ENCODE data around the gene KDM2A.

GRCh38 chr11:67268962-67269268, 149.9 kb downstream of the KDM2A start:
- no peak for TF ChIP-seq POLR2AphosphoS5 (IDR thresholded peaks at IDR 0.05)
- TF ChIP-seq POLR2A (IDR thresholded peaks at IDR 0.05) = no peak
